Heart left ventricle (tissue), 16 donors: ENCODE measurements around the gene CPT2. TPM values are rescaled to one million over a fixed set of nuclear protein-coding genes. Genes with fewer than 3 reads are reported as not detected.

ENCODE experiments used
- ATAC-seq, 4 donors: fragments of 200-7000 bp; cut with Tn5 transposase; one replicate each; pipeline ENCODE4 v1.9.1; 2020 to 2022; ENCODE audit warnings: moderate library complexity in 4 of 4, mild to moderate bottlenecking in 3 of 4, moderate number of reproducible peaks in 1 of 4
- DNase-seq, 5 donors: peaks; one replicate each; pipeline ENCODE4 v3.0.0-alpha.2; 2020
- H3K27ac ChIP-seq, 12 donors: fragments of 200-600 bp; sonication (generic) in 4 of 12; one replicate each; pipeline versions ENCODE4 v1.5.0 to v1.8.0; 2016 to 2022; ENCODE audit warnings: mild to moderate bottlenecking in 2 of 12
- H3K27me3 ChIP-seq, 9 donors: fragments of 200-600 bp; sonication (generic) in 2 of 9; one replicate each; pipeline versions ENCODE4 v1.5.1 to v1.8.0; 2016 to 2022; ENCODE audit warnings: mild to moderate bottlenecking in 3 of 9
- H3K36me3 ChIP-seq, 9 donors: fragments of 200-600 bp; sonication (generic) in 2 of 9; one replicate each; pipeline versions ENCODE4 v1.5.0 to v1.8.0; 2018 to 2022; ENCODE audit warnings: mild to moderate bottlenecking in 2 of 9
- H3K4me1 ChIP-seq, 12 donors: fragments of 200-600 bp; sonication (generic) in 4 of 12; one replicate each; pipeline versions ENCODE4 v1.5.0 to v1.8.0; 2016 to 2022; ENCODE audit warnings: mild to moderate bottlenecking in 3 of 12
- H3K4me3 ChIP-seq, 12 donors: fragments of 200-600 bp; sonication (generic) in 4 of 12; one replicate each; pipeline versions ENCODE4 v1.5.0 to v1.8.0; 2017 to 2022; ENCODE audit warnings: mild to moderate bottlenecking in 9 of 12, moderate library complexity in 4 of 12
- H3K9me3 ChIP-seq, 12 donors: fragments of 200-600 bp; sonication (generic) in 4 of 12; one replicate each; pipeline versions ENCODE4 v1.5.0 to v1.8.0; 2016 to 2022; ENCODE audit warnings: mild to moderate bottlenecking in 1 of 12
- POLR2A ChIP-seq, 2 donors: fragments of 450-650 bp; IDR thresholded peaks; one replicate each; pipeline ENCODE4 v1.6.1; 2017; ENCODE audit warnings: antibody characterized with exemption in 2 of 2, mild to moderate bottlenecking in 2 of 2, moderate library complexity in 2 of 2
- WGBS, 4 donors: extraction: QIAGEN DNeasy Blood & Tissue Kit in 2 of 4; methylation state at CpG; one replicate each; pipeline versions ENCODE4 v1.1.5 to v1.1.7; 2013 to 2018; 5-methylcytosine and 5-hydroxymethylcytosine counted together
- intact Hi-C, 10 donors: fragments of 100-400 bp; cut with DNase I; formaldehyde crosslinking; loops; one replicate each; pipeline versions ENCODE4 v1.11.1 to v1.14.2; 2022
- long read RNA-seq, 3 donors: library from polyadenylated mRNA; unstranded; transcript quantifications; one replicate each; pipeline ENCODE4 v2.0.0, GENCODE V29; 2020 to 2021
- polyA plus RNA-seq, 2 donors: library from polyadenylated mRNA; stranded (reverse); fragments of 200-250 nt; gene quantifications; one replicate each; pipeline ENCODE4 v1.2.3, GENCODE V29; 2013
- total RNA-seq, 9 donors: library from RNA; depleted of rRNA in 2 of 9; stranded (reverse); fragments of >200 nt in 2 of 9; fragmentation: NEBNext Ultra II Directional in 3 of 9; extraction: Animal tissue kit (Norgen Biotek cat#: 25700) in 3 of 9; gene quantifications; one replicate each; pipeline versions ENCODE4 v1.1.0 to v1.2.4, GENCODE V29; 2016 to 2023
- TF ChIP-seq, protein P1 (sequence below), 12 donors: fragments of 200-600 bp; sonication (generic) in 4 of 12; IDR thresholded peaks; one replicate each; pipeline versions ENCODE4 v1.5.0 to v1.8.0; 2018 to 2022; ENCODE audit warnings: antibody characterized with exemption in 12 of 12, mild to moderate bottlenecking in 5 of 12
- donor health status: ischemic (EF 13 %, LVEDD 7.1; RV severe dilation, severe dysfunction).
- donor health status: healthy with polysubstance abuse.
- donor health status: DM: no; HTN: yes; CAD: no.
- donor health status: DM: no; HTN: no; CAD: no.
- donor health status: ischemic (EF 25% LVEDD 6.9; RV normal size, moderate dysfunction).
- donor health status: ischemic (EF 25% LVEDD 5.7; RV mildly dilated, moderate dysfunction).
- donor health status: healthy.
- donor health status: DM: yes; HTN: yes; CAD: no.
- donor health status: ischemic (EF 35%, LVEDD 5.7; RV mildly dilated, moderate dysfunction).
- donor health status: nonischemic (EF 11% LVEDD 7.7; RV severe dilation, severe dysfunction).
- donor health status: DM: yes; HTN: yes; CAD: no.
- donor health status: PGD.
- donor health status: ischemic (EF 29% LVEDD 5.4; RV normal size, mild dysfunction).
- donor health status: nonischemic (EF 23%, LVEDD 6.1; RV moderate dilation, normal function).

The CPT2 gene
- total RNA-seq (10 to 100 TPM; 24.2 to 62.3 (median 35.8) TPM), polyA plus RNA-seq (10 to 100 TPM; 14.7 to 19.6 TPM)
- long read RNA-seq, donor 1, transcript CPT2-201 (5 exons, 3,094 nt), result major isoform, 53 of 77 reads
- long read RNA-seq, donor 1, transcript CPT2-207 (5 exons, 2,643 nt), result minor isoform, 9 of 77 reads
- long read RNA-seq, donor 1, partial matches to known transcripts, result 12 of 77 reads
- long read RNA-seq, donor 1, other reads (novel, unspliced or antisense), result 1 of 77 reads
- long read RNA-seq, donor 2, transcript CPT2-201 (5 exons, 3,094 nt), result major isoform, 212 of 277 reads
- long read RNA-seq, donor 2, transcript CPT2-205 (4 exons, 2,579 nt), result minor isoform, 6 of 277 reads
- long read RNA-seq, donor 2, transcript CPT2-207 (5 exons, 2,643 nt), result minor isoform, 20 of 277 reads
- long read RNA-seq, donor 2, partial matches to known transcripts, result 34 of 277 reads
- long read RNA-seq, donor 2, other reads (novel, unspliced or antisense), result 4 of 277 reads
- long read RNA-seq, donor 3, full-length matches to known transcripts, result 50 of 58 reads
- long read RNA-seq, donor 3, partial matches to known transcripts, result 6 of 58 reads
- long read RNA-seq, donor 3, other reads (novel, unspliced or antisense), result 2 of 58 reads

DNA sequence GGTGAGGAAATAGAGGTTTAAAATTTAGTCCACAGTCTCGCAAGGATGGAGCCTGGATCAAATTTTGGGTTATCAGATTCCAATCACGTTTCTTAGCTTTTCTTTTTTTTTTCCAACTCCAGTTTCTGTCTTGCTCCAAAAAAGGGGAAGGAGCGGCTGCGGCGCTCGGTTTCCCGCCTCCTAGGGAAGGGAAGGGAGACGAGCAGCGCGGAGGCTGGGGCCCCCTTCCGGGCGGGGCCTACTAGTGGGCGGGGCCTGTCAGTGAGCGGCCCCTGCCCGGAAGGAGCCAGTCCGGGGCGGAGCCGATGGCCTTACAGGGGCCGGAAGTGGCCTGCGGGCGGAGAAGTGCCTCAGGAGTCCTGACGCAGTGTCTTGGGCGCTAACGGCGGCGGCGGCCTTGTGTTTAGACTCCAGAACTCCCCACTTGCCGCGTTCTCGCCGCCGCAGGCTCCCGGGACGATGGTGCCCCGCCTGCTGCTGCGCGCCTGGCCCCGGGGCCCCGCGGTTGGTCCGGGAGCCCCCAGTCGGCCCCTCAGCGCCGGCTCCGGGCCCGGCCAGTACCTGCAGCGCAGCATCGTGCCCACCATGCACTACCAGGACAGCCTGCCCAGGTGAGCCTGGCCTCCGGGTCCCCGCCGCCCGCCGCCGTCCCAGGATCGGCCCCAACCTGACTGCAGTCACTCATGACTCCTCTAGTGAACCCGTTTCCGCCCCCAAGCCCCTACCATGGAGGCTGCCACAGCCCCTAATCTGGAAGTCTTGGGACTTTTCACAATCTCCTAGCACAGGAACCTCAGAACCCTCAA lies at the start of gene CPT2:
TSS of gene CPT2 (plus strand) at position 340 of the 806 bp plus-strand sequence. CDS start at position 460, 120 bp downstream.
- intact Hi-C loops, result loop anchor here in 1 of 10 donors (1.0 to 5.0 kb wide), 2 partner anchors 42 to 269 kb away; partner anchors contain the start of genes MAGOH and SCP2

DNA sequence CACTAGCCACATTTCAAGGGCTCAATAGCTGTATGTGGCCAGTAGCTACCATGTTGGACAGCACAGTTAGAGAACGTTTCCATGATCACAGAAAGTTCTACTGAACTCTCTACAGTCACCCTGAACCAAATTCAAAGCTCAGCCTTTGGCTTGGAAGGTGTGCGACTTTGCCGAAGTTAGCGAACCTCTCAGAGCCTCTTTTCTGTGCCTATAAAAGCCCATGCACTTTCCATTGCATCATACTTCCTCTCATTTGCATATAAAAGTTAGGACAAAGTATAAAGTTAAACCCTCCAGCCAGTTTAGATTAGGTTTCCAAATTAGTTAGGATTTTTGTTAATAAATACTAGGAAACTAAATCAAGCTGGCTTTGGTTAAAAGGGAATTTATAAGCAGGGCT lies 49.5 kb upstream of the CPT2 start:
- H3K27ac ChIP-seq, result peak overlapping the region in 2 of 12 donors; percentile 39 to 72
- no peak for DNase-seq
- intact Hi-C loops, result no loop called here
- TF ChIP-seq, protein P1, sequence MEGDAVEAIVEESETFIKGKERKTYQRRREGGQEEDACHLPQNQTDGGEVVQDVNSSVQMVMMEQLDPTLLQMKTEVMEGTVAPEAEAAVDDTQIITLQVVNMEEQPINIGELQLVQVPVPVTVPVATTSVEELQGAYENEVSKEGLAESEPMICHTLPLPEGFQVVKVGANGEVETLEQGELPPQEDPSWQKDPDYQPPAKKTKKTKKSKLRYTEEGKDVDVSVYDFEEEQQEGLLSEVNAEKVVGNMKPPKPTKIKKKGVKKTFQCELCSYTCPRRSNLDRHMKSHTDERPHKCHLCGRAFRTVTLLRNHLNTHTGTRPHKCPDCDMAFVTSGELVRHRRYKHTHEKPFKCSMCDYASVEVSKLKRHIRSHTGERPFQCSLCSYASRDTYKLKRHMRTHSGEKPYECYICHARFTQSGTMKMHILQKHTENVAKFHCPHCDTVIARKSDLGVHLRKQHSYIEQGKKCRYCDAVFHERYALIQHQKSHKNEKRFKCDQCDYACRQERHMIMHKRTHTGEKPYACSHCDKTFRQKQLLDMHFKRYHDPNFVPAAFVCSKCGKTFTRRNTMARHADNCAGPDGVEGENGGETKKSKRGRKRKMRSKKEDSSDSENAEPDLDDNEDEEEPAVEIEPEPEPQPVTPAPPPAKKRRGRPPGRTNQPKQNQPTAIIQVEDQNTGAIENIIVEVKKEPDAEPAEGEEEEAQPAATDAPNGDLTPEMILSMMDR (IDR thresholded peaks at IDR 0.05), result no peak
- TF ChIP-seq POLR2A (IDR thresholded peaks at IDR 0.05), result no peak
- ATAC-seq, result no peak
- H3K36me3 ChIP-seq, result no peaks in the 10 kb centered on the region
- H3K4me1 ChIP-seq, result peaks cover 0 to 35% (median 7%) of the 10 kb centered on the region in 12 donors
- no peak overlapping the region for H3K4me3 ChIP-seq
- H3K27me3 ChIP-seq, result no peaks in the 10 kb centered on the region
- WGBS, 4 donors, result 70 to 100% (median 94%) methylated on average over 3 to 4 of the region's 4 CpGs
- no peaks in the 10 kb centered on the region for H3K9me3 ChIP-seq

More for the DNA sequence above, at the start of gene CPT2:
- H3K27me3 ChIP-seq, result no peaks in the 10 kb centered on the region
- H3K36me3 ChIP-seq, result peaks cover 0 to 14% (median 11%) of the 10 kb centered on the region in 9 donors
- peak within 1 kb of the TSS; percentile 94 to 100 (median 98) for H3K27ac ChIP-seq
- H3K9me3 ChIP-seq, result no peaks in the 10 kb centered on the region
- 0 to 1% (median 0%) methylated on average over 23 to 57 of the region's 57 CpGs for whole genome bisulfite sequencing, 4 donors
- peaks cover 3 to 40% (median 30%) of the 10 kb centered on the region in 12 donors for H3K4me1 ChIP-seq
- H3K4me3 ChIP-seq, result peak within 1 kb of the TSS; percentile 77 to 100 (median 88)
- DNase-seq (peak; percentile 95 to 98 (median 97)), ATAC-seq (peak; percentile 95 to 99 (median 98))
- TF ChIP-seq, protein P1 (IDR thresholded peaks at IDR 0.05), result peak in 6 of 12 donors; percentile 6 to 47 (median 20)
- TF ChIP-seq POLR2A (IDR thresholded peaks at IDR 0.05), result peak; percentile 91 to 96

DNA sequence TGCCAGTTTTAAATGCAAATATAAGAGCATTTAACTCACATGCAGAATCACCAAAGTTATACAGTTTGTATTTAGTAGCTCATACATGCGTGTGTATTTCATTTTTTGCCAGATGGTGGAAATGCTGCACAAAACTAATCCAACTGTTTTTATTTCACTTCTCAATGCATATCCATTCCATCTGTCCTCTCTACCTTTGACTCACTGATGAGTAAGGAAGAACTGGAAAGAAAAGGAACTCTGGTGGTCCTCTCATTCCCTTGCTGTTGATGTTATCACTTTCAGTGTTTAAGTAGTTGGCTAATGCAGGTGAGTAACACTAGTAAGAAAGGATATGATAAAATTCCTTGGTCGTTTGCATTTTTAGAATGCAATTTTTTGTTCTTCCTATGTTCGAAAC lies 48.5 kb upstream of the CPT2 start:
- 78 to 87% (median 83%) methylated on average over 3 of the region's 3 CpGs for WGBS, 4 donors
- H3K9me3 ChIP-seq, result no peaks in the 10 kb centered on the region
- H3K4me3 ChIP-seq, result no peak overlapping the region
- no peaks in the 10 kb centered on the region for H3K27me3 ChIP-seq
- DNase-seq, result no peak
- ATAC-seq, result no peak
- no peak overlapping the region for H3K27ac ChIP-seq
- intact Hi-C loops, result no loop called here
- no peaks in the 10 kb centered on the region for H3K36me3 ChIP-seq
- peaks cover 0 to 31% (median 7%) of the 10 kb centered on the region in 12 donors for H3K4me1 ChIP-seq
- no peak for TF ChIP-seq POLR2A (IDR thresholded peaks at IDR 0.05)
- TF ChIP-seq, protein P1 (IDR thresholded peaks at IDR 0.05), result no peak
